HEK293T (cell line): ENCODE data around the gene RELT.

Source experiments
- CTCF ChIA-PET: fragments of 350-600 bp; formaldehyde crosslinking; extraction: SDS; loops from one replicate; lab custom pipeline; 2021; ENCODE audit warnings: antibody characterized with exemption, inconsistent platforms; lab: Yijun Ruan, JAX
- POLR2A ChIA-PET: fragments of 350-600 bp; formaldehyde crosslinking; extraction: SDS; loops from one replicate; lab custom pipeline; 2020; ENCODE audit warnings: antibody characterized with exemption, inconsistent platforms; lab: Yijun Ruan, JAX
- DNase-seq: peaks from one replicate; pipeline ENCODE4 v3.0.0; 2012; ENCODE audit warnings: mixed read lengths; ENCODE audit errors: extremely low spot score
- ARNT ChIP-seq: fragments of 450-650 bp; IDR thresholded peaks from 2 replicates; pipeline ENCODE4 v1.6.1; 2017; ENCODE audit warnings: mild to moderate bottlenecking
- BHLHE40 ChIP-seq: fragments of 450-650 bp; IDR thresholded peaks from 2 replicates; pipeline ENCODE4 v1.6.1; 2016; ENCODE audit warnings: mild to moderate bottlenecking, moderate library complexity, borderline replicate concordance
- CTBP1 ChIP-seq: fragments of 450-650 bp; IDR thresholded peaks from 2 replicates; pipeline ENCODE4 v1.6.1; 2016; ENCODE audit warnings: borderline replicate concordance
- ELF4 ChIP-seq: fragments of 450-650 bp; IDR thresholded peaks from 2 replicates; pipeline ENCODE4 v1.6.1; 2017; ENCODE audit warnings: antibody characterized with exemption
- FOXA1 ChIP-seq: fragments of 450-650 bp; IDR thresholded peaks from 2 replicates; pipeline ENCODE4 v1.6.1; 2016; ENCODE audit warnings: mild to moderate bottlenecking
- FOXK2 ChIP-seq: fragments of 450-650 bp; IDR thresholded peaks from 2 replicates; pipeline ENCODE4 v1.6.1; 2016; ENCODE audit warnings: mild to moderate bottlenecking
- FOXM1 ChIP-seq: fragments of 450-650 bp; IDR thresholded peaks from 2 replicates; pipeline ENCODE4 v1.6.1; 2017; ENCODE audit warnings: mild to moderate bottlenecking, borderline replicate concordance
- HDGF ChIP-seq: fragments of 450-650 bp; IDR thresholded peaks from 2 replicates; pipeline ENCODE4 v1.6.1; 2017; ENCODE audit warnings: antibody characterized with exemption, borderline replicate concordance
- L3MBTL2 ChIP-seq: fragments of 450-650 bp; conservative IDR thresholded peaks from 2 replicates; pipeline ENCODE4 v1.6.1; 2016; ENCODE audit warnings: mild to moderate bottlenecking
- LEF1 ChIP-seq: fragments of 450-650 bp; IDR thresholded peaks from 2 replicates; pipeline ENCODE4 v1.6.1; 2017; ENCODE audit warnings: mild to moderate bottlenecking, borderline replicate concordance
- NFRKB ChIP-seq: fragments of 450-650 bp; IDR thresholded peaks from 2 replicates; pipeline ENCODE4 v1.6.1; 2016; ENCODE audit warnings: mild to moderate bottlenecking, moderate library complexity
- SP1 ChIP-seq: fragments of 450-650 bp; IDR thresholded peaks from 2 replicates; pipeline ENCODE4 v1.6.1; 2017
- SUZ12 ChIP-seq: fragments of 450-650 bp; IDR thresholded peaks from 2 replicates; pipeline ENCODE4 v1.6.1; 2016; ENCODE audit warnings: mild to moderate bottlenecking
- TARDBP ChIP-seq: fragments of 450-650 bp; IDR thresholded peaks from 2 replicates; pipeline ENCODE4 v1.6.1; 2016
- ZNF384 ChIP-seq: fragments of 450-650 bp; IDR thresholded peaks from 2 replicates; pipeline ENCODE4 v1.6.1; 2016
- TF ChIP-seq, protein P1 (sequence below): fragments of 450-650 bp; IDR thresholded peaks from 2 replicates; pipeline ENCODE4 v1.6.1; 2016

The RELT gene

DNA sequence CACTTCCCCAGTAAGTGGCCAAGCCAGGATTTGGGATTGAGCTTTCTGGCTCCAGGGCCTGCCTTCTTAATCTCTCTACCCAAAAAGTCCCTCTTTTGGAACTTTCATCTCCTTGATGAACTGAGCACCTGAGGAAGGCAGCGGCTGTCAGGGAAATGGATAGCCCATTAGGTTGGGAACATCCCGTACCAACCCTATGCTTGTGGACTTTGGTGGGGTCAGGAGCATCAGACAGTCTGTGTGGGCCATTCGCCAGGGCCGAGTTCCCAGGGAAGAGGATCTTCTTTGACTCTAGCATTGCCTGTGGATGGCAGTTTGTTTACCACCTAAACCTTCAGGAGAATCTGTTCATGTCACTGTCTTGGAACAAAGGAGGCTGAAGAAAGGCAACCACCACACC is 37.9 kb upstream of the RELT start:
- no peak for TF ChIP-seq SP1
- no peak for TF ChIP-seq FOXM1
- TF ChIP-seq, protein P1, sequence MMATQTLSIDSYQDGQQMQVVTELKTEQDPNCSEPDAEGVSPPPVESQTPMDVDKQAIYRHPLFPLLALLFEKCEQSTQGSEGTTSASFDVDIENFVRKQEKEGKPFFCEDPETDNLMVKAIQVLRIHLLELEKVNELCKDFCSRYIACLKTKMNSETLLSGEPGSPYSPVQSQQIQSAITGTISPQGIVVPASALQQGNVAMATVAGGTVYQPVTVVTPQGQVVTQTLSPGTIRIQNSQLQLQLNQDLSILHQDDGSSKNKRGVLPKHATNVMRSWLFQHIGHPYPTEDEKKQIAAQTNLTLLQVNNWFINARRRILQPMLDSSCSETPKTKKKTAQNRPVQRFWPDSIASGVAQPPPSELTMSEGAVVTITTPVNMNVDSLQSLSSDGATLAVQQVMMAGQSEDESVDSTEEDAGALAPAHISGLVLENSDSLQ = no peak
- no peak for TF ChIP-seq SUZ12
- TF ChIP-seq FOXA1 = no peak
- TF ChIP-seq FOXK2 = no peak
- no peak for TF ChIP-seq TARDBP
- TF ChIP-seq HDGF = no peak
- no peak for TF ChIP-seq CTBP1
- no peak for TF ChIP-seq ARNT
- TF ChIP-seq BHLHE40 = no peak
- no peak for TF ChIP-seq L3MBTL2
- no peak for TF ChIP-seq ZNF384
- no peak for TF ChIP-seq LEF1
- TF ChIP-seq ELF4 = no peak
- no peak for TF ChIP-seq NFRKB
- ChIA-PET CTCF (interaction anchor here (1.8 kb wide), 1 partner anchor 13 kb away, joined by 9 read pairs; no protein-coding TSS in a partner anchor), POLR2A (no interaction called here)
- no peak for DNase-seq

DNA sequence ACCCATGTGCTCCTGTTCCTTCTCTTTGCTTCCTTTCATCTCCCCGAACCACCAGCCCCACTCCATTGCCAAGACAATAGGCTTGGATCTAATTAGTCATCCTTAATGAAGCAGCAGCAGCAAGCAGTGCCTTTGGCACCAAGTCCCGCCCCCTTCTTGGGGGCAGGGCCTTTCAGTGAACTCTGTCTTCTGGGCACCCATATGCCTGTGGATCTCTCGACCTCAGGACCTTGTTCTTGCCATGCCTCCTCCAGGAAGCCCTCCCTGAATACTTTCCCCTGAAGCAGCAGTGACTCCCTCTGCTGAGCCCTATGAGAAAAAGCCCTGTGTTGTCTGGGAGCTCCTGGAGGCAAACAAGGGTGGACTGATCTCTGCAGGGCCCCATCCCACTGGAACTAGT is 36.0 kb upstream of the RELT start:
- TF ChIP-seq CTBP1 = no peak
- TF ChIP-seq BHLHE40 = no peak
- no peak for TF ChIP-seq HDGF
- no peak for TF ChIP-seq ZNF384
- no peak for TF ChIP-seq SP1
- DNase-seq = no peak
- ChIA-PET POLR2A (interaction anchor here (0.6 kb wide), 1 partner anchor 871 kb away, joined by 4 read pairs; no protein-coding TSS in a partner anchor), CTCF (interaction anchor here (2.6 kb wide), 1 partner anchor 11 kb away, joined by 16 read pairs; no protein-coding TSS in a partner anchor)

DNA sequence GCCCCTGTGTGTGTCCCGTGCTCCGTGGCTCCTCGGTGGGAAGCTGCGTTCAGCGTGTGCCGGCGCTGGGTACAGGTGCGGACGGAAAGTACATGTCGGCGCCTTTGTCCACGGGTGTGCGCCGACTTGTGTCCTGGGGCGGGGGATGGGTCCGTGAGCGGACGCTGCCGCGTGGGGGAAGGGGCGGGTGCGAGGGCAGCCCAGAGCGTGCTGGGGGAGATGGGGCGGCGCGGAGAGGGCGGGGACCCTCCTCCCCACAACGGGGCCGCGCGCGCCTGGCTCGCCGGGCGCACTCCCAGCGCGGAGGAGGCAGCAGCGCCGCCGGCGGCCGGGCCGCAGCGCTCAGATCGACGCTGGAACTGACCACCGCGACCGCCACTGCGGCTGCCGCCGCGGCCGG is 33.6 kb upstream of the RELT start:
- CTCF ChIA-PET = interaction anchor here (1.5 to 2.6 kb wide), 2 partner anchors 8 to 36 kb away, joined by 5 to 16 read pairs; no protein-coding TSS in a partner anchor
- TF ChIP-seq CTBP1 (no peak), NFRKB (no peak), BHLHE40 (no peak), ELF4 (no peak), FOXA1 (no peak), SP1 (no peak), ZNF384 (no peak), FOXK2 (no peak), SUZ12 (no peak)
- POLR2A ChIA-PET = no interaction called here
- DNase-seq = no peak

DNA sequence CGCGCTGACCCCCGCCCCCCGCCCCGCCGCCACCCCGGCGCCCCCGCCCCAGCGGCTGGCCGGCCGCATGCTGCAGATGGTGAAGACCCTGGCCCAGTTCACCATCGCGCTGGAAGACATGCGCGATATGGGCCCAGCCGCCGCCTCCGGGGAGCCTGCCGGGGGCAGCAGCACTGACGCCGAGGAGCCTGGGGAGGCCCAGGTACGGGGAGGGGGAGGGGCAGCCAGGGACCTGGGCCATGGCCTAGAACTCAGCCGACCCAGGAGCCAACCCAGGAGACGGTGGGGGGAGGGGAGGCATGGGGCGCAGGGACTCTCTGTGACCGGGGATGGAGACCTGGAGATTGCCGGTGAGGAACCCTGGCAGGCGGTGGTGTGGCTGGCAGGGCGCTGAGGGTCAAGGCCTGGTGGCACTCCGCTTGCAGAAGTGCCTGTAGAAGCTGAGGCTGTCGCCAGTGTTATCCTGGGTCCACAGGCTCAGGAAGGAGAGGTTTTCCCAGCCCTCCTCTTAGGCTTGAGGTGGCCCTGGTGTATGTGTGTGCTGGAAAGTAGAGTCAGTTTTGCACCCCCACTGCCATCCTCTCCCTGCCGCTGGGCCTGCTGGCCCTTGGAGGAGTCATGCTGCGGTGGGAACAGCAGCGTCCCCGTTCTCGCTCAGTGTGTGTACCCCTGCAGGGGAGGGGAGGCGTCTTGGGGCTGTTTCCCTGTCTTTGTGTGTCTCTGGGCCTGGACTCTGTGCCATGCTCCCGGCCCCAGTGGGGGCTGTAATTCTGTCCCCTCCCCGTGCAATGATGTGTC is 32.9 kb upstream of the RELT start:
- no peak for DNase-seq
- CTCF ChIA-PET = interaction anchor here (1.5 to 2.6 kb wide), 2 partner anchors 8 to 36 kb away, joined by 5 to 16 read pairs; no protein-coding TSS in a partner anchor
- TF ChIP-seq SUZ12 = no peak
- no peak for TF ChIP-seq LEF1
- TF ChIP-seq NFRKB = no peak
- no peak for TF ChIP-seq FOXK2
- no peak for TF ChIP-seq FOXA1
- no peak for TF ChIP-seq L3MBTL2
- TF ChIP-seq HDGF = no peak
- no peak for TF ChIP-seq BHLHE40
- no peak for TF ChIP-seq ARNT
- TF ChIP-seq ELF4 = no peak
- no peak for TF ChIP-seq SP1
- no peak for TF ChIP-seq TARDBP
- TF ChIP-seq FOXM1 = no peak
- no peak for TF ChIP-seq CTBP1
- TF ChIP-seq ZNF384 = no peak
- TF ChIP-seq, protein P1 = no peak
- POLR2A ChIA-PET = no interaction called here

DNA sequence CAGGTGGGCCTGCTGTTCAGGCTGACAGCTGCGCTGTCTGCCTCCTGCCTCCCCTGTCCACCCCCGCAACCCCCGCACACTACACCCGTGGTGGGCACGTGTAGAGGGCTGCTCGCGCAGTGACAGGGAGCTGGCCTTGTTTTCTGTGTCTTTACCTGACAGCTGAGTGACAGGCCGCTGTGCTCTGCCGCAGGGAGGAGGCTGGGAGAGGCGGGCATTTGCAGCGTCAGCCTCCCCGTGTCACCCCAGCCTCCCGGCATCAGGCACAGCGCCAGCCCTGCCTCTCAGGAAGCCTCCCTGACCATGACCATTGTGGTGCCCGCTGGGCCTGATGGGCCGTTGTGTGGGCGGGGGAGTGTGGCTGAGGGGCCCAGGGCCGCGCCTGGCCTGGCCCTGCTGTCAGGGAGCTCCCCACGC is 32.0 kb upstream of the RELT start:
- ChIA-PET POLR2A (no interaction called here), CTCF (interaction anchor here (1.2 to 1.3 kb wide), 2 partner anchors 9 to 16 kb away, joined by 3 to 6 read pairs; no protein-coding TSS in a partner anchor)
- no peak for TF ChIP-seq NFRKB
- TF ChIP-seq, protein P1 = no peak
- TF ChIP-seq ZNF384 = no peak
- no peak for TF ChIP-seq BHLHE40
- TF ChIP-seq TARDBP = no peak
- TF ChIP-seq FOXM1 = no peak
- no peak for TF ChIP-seq SP1
- no peak for TF ChIP-seq SUZ12
- TF ChIP-seq ELF4 = no peak
- TF ChIP-seq L3MBTL2 = no peak
- no peak for TF ChIP-seq FOXA1
- no peak for TF ChIP-seq CTBP1
- TF ChIP-seq LEF1 = no peak
- TF ChIP-seq ARNT = no peak
- no peak for TF ChIP-seq HDGF
- no peak for TF ChIP-seq FOXK2
- no peak for DNase-seq
